Activated naive CD8-positive, alpha-beta T cell treated with anti-CD3 and anti-CD28 coated beads, Interleukin-2, amount 50 U/mL, for 24 hours (primary cell): ENCODE measurements around the gene DUOXA1.

ENCODE experiments used
- ATAC-seq: fragments of 150-1000 bp; cut with Tn5 transposase; one replicate; pipeline ENCODE4 v1.10.0; 2021
- DNase-seq: peaks from one replicate; pipeline ENCODE4 v3.0.0; 2021
- H3K27ac Mint-ChIP-seq: one replicate; pipeline ENCODE4 v1.8.0; 2021; ENCODE audit warnings: mild to moderate bottlenecking, mixed read lengths
- H3K27me3 Mint-ChIP-seq: one replicate; pipeline ENCODE4 v1.8.0; 2021; ENCODE audit warnings: mixed read lengths
- H3K36me3 Mint-ChIP-seq: one replicate; pipeline ENCODE4 v1.8.0; 2021; ENCODE audit warnings: low read depth, mixed read lengths
- H3K4me1 Mint-ChIP-seq: one replicate; pipeline ENCODE4 v1.8.0; 2021; ENCODE audit warnings: mixed read lengths
- H3K4me3 Mint-ChIP-seq: one replicate; pipeline ENCODE4 v1.8.0; 2021; ENCODE audit warnings: mild to moderate bottlenecking, moderate library complexity, mixed read lengths
- H3K9me3 Mint-ChIP-seq: one replicate; pipeline ENCODE4 v1.8.0; 2021; ENCODE audit warnings: mixed read lengths

Gene DUOXA1

GRCh38 chr15:45130291-45131000 is 767 bp upstream of the DUOXA1 start:
- Mint-ChIP-seq H3K4me1 (peaks cover 3% of the 10 kb centered on the region), H3K36me3 (no peaks in the 10 kb centered on the region), H3K4me3 (no peak overlapping the region), H3K27ac (no peak overlapping the region), H3K27me3 (peaks cover 62% of the 10 kb centered on the region), H3K9me3 (no peaks in the 10 kb centered on the region)
- no peak for ATAC-seq
- DNase-seq = no peak

- Mint-ChIP-seq H3K4me3 (no peak overlapping the region), H3K36me3 (no peaks in the 10 kb centered on the region), H3K27ac (no peak overlapping the region), H3K9me3 (no peaks in the 10 kb centered on the region), H3K27me3 (peaks cover 62% of the 10 kb centered on the region), H3K4me1 (no peaks in the 10 kb centered on the region)
- no peak for DNase-seq
- ATAC-seq = no peak
Measured at GRCh38 chr15:45128971-45129639, 574 bp downstream of the DUOXA1 start.

- Mint-ChIP-seq H3K9me3 (no peaks in the 10 kb centered on the region), H3K36me3 (no peaks in the 10 kb centered on the region), H3K27me3 (peaks cover 58% of the 10 kb centered on the region), H3K27ac (no peak overlapping the region), H3K4me1 (no peaks in the 10 kb centered on the region), H3K4me3 (no peak overlapping the region)
- DNase-seq = no peak
- ATAC-seq = no peak
Measured at GRCh38 chr15:45126535-45127158, 3.0 kb downstream of the DUOXA1 start.

GRCh38 chr15:45123397-45123796 is 6.3 kb downstream of the DUOXA1 start:
- peaks cover 50% of the 10 kb centered on the region for H3K27me3 Mint-ChIP-seq
- no peaks in the 10 kb centered on the region for H3K4me1 Mint-ChIP-seq
- H3K36me3 Mint-ChIP-seq = no peaks in the 10 kb centered on the region
- ATAC-seq (no peak), DNase-seq (no peak)
- no peak overlapping the region for H3K4me3 Mint-ChIP-seq
- H3K9me3 Mint-ChIP-seq = no peaks in the 10 kb centered on the region
- no peak overlapping the region for H3K27ac Mint-ChIP-seq

- H3K4me1 Mint-ChIP-seq = peaks cover 3% of the 10 kb centered on the region
- H3K27me3 Mint-ChIP-seq = peaks cover 50% of the 10 kb centered on the region
- ATAC-seq = no peak
- H3K9me3 Mint-ChIP-seq = no peaks in the 10 kb centered on the region
- H3K4me3 Mint-ChIP-seq = no peak overlapping the region
- H3K27ac Mint-ChIP-seq = no peak overlapping the region
- DNase-seq = no peak
- no peaks in the 10 kb centered on the region for H3K36me3 Mint-ChIP-seq
Measured at GRCh38 chr15:45122719-45123118, 7.0 kb downstream of the DUOXA1 start.

- H3K9me3 Mint-ChIP-seq = no peaks in the 10 kb centered on the region
- H3K4me1 Mint-ChIP-seq = peaks cover 10% of the 10 kb centered on the region
- H3K27me3 Mint-ChIP-seq = peaks cover 52% of the 10 kb centered on the region
- DNase-seq (no peak), ATAC-seq (no peak)
- H3K4me3 Mint-ChIP-seq = no peak overlapping the region
- H3K36me3 Mint-ChIP-seq = no peaks in the 10 kb centered on the region
- H3K27ac Mint-ChIP-seq = no peak overlapping the region
Measured at GRCh38 chr15:45121706-45122417, 7.8 kb downstream of the DUOXA1 start.

GRCh38 chr15:45121020-45121419 is 8.7 kb downstream of the DUOXA1 start:
- H3K4me1 Mint-ChIP-seq = peaks cover 16% of the 10 kb centered on the region
- H3K27me3 Mint-ChIP-seq = peaks cover 55% of the 10 kb centered on the region
- no peaks in the 10 kb centered on the region for H3K9me3 Mint-ChIP-seq
- no peak for DNase-seq
- no peak overlapping the region for H3K27ac Mint-ChIP-seq
- ATAC-seq = no peak
- H3K36me3 Mint-ChIP-seq = no peaks in the 10 kb centered on the region
- H3K4me3 Mint-ChIP-seq = no peak overlapping the region

- Mint-ChIP-seq H3K4me3 (no peak overlapping the region), H3K36me3 (no peaks in the 10 kb centered on the region), H3K27me3 (peaks cover 55% of the 10 kb centered on the region), H3K9me3 (no peaks in the 10 kb centered on the region), H3K4me1 (peaks cover 20% of the 10 kb centered on the region), H3K27ac (no peak overlapping the region)
- no peak for ATAC-seq
- no peak for DNase-seq
Measured at GRCh38 chr15:45120081-45120972, 9.4 kb downstream of the DUOXA1 start.

GRCh38 chr15:45118996-45119395 is 10.7 kb downstream of the DUOXA1 start:
- Mint-ChIP-seq H3K27me3 (peaks cover 61% of the 10 kb centered on the region), H3K9me3 (no peaks in the 10 kb centered on the region), H3K4me1 (peaks cover 23% of the 10 kb centered on the region), H3K4me3 (no peak overlapping the region), H3K27ac (no peak overlapping the region), H3K36me3 (no peaks in the 10 kb centered on the region)
- DNase-seq (no peak), ATAC-seq (no peak)

GRCh38 chr15:45118131-45118588 is 11.5 kb downstream of the DUOXA1 start:
- H3K4me3 Mint-ChIP-seq = peak overlapping the region; percentile 44
- peaks cover 66% of the 10 kb centered on the region for H3K27me3 Mint-ChIP-seq
- DNase-seq = peak; percentile 84
- no peaks in the 10 kb centered on the region for H3K36me3 Mint-ChIP-seq
- H3K27ac Mint-ChIP-seq = no peak overlapping the region
- H3K9me3 Mint-ChIP-seq = no peaks in the 10 kb centered on the region
- peak; percentile 96 for ATAC-seq
- H3K4me1 Mint-ChIP-seq = peaks cover 32% of the 10 kb centered on the region

GRCh38 chr15:45117308-45118130 is 12.2 kb downstream of the DUOXA1 start:
- Mint-ChIP-seq H3K36me3 (no peaks in the 10 kb centered on the region), H3K27ac (no peak overlapping the region), H3K4me3 (peak overlapping the region; percentile 44), H3K27me3 (peaks cover 73% of the 10 kb centered on the region), H3K9me3 (no peaks in the 10 kb centered on the region), H3K4me1 (peaks cover 37% of the 10 kb centered on the region)
- ATAC-seq (peak; percentile 8), DNase-seq (no peak)

GRCh38 chr15:45116482-45117307 is 13.0 kb downstream of the DUOXA1 start:
- peaks cover 76% of the 10 kb centered on the region for H3K27me3 Mint-ChIP-seq
- no peak overlapping the region for H3K4me3 Mint-ChIP-seq
- H3K27ac Mint-ChIP-seq = no peak overlapping the region
- ATAC-seq (no peak), DNase-seq (no peak)
- H3K4me1 Mint-ChIP-seq = peaks cover 45% of the 10 kb centered on the region
- H3K36me3 Mint-ChIP-seq = no peaks in the 10 kb centered on the region
- H3K9me3 Mint-ChIP-seq = no peaks in the 10 kb centered on the region
